Lower leg skin (tissue), 4 donors: Measurements from ENCODE around the gene SPEG. TPM values are rescaled to one million over a fixed set of nuclear protein-coding genes. Genes with fewer than 3 reads are reported as not detected.

Experiments used
- DNase-seq, 2 donors: peaks; one replicate each; pipeline ENCODE4 v3.0.0-alpha.2; 2019; ENCODE audit warnings: low spot score in 2 of 2
- H3K4me3 ChIP-seq: fragments of 200-600 bp; sonication (generic); 2 replicates; pipeline ENCODE4 v1.5.1; 2017; ENCODE audit warnings: mild to moderate bottlenecking, low read depth; ENCODE audit not compliant: poor library complexity, severe bottlenecking
- POLR2A ChIP-seq, 2 donors: fragments of 450-650 bp; IDR thresholded peaks; one replicate each; pipeline ENCODE4 v1.6.1; 2016 to 2017; ENCODE audit warnings: antibody characterized with exemption in 2 of 2, mild to moderate bottlenecking in 1 of 2, moderate library complexity in 1 of 2
- WGBS, 2 donors: methylation state at CpG; one replicate each; pipeline ENCODE4 v1.1.5; 2018; 5-methylcytosine and 5-hydroxymethylcytosine counted together
- intact Hi-C: fragments of 100-400 bp; cut with DNase I; formaldehyde crosslinking; loops from one replicate; pipeline ENCODE4 v1.15.0; 2023; ENCODE audit warnings: low total_unique reads
- total RNA-seq, 4 donors: library from RNA; depleted of rRNA; stranded (reverse); fragments of >200 nt; gene quantifications; one replicate each; pipeline ENCODE4 v1.1.0, GENCODE V29; 2016
- TF ChIP-seq, protein P1 (sequence below), 3 donors: fragments of 450-650 bp; IDR thresholded peaks; one replicate each; pipeline ENCODE4 v1.5.1; 2016; ENCODE audit warnings: antibody characterized with exemption in 3 of 3, mild to moderate bottlenecking in 3 of 3, moderate library complexity in 2 of 3

The SPEG gene
- total RNA-seq, 4 donors from 2014 or later: 3.3 to 11.4 (median 5.3) TPM

- DNase-seq: no peak
- TF ChIP-seq POLR2A (IDR thresholded peaks at IDR 0.05): no peak
- TF ChIP-seq, protein P1, sequence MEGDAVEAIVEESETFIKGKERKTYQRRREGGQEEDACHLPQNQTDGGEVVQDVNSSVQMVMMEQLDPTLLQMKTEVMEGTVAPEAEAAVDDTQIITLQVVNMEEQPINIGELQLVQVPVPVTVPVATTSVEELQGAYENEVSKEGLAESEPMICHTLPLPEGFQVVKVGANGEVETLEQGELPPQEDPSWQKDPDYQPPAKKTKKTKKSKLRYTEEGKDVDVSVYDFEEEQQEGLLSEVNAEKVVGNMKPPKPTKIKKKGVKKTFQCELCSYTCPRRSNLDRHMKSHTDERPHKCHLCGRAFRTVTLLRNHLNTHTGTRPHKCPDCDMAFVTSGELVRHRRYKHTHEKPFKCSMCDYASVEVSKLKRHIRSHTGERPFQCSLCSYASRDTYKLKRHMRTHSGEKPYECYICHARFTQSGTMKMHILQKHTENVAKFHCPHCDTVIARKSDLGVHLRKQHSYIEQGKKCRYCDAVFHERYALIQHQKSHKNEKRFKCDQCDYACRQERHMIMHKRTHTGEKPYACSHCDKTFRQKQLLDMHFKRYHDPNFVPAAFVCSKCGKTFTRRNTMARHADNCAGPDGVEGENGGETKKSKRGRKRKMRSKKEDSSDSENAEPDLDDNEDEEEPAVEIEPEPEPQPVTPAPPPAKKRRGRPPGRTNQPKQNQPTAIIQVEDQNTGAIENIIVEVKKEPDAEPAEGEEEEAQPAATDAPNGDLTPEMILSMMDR (IDR thresholded peaks at IDR 0.05): no peak
- H3K4me3 ChIP-seq: no peak overlapping the region
- WGBS, 2 donors: 83 to 90% methylated on average over 8 of the region's 8 CpGs
- intact Hi-C loops: no loop called here
Observed at GRCh38 chr2:219425238-219426067, 9.2 kb upstream of the SPEG start.

DNA sequence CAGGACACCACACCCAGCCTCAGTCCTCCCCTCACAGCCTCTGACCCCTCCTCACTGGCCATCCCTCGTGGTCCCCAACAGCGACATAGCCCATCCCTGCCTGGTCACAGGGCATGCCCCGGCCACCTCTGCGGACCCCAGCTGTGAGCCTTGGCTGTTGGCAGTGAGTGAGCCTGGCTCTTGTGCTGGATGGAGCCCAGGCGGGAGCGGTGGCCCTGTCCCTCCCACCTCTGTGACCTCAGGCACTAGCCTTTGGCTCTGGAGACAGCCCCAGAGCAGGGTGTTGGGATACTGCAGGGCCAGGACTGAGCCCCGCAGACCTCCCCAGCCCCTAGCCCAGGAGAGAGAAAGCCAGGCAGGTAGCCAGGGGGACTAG is 8.6 kb upstream of the SPEG start:
- WGBS, 2 donors: 71 to 72% methylated on average over 7 of the region's 7 CpGs
- H3K4me3 ChIP-seq: no peak overlapping the region
- TF ChIP-seq POLR2A (IDR thresholded peaks at IDR 0.05): no peak
- TF ChIP-seq, protein P1 (IDR thresholded peaks at IDR 0.05): no peak
- intact Hi-C loops: no loop called here
- no peak for DNase-seq

DNA sequence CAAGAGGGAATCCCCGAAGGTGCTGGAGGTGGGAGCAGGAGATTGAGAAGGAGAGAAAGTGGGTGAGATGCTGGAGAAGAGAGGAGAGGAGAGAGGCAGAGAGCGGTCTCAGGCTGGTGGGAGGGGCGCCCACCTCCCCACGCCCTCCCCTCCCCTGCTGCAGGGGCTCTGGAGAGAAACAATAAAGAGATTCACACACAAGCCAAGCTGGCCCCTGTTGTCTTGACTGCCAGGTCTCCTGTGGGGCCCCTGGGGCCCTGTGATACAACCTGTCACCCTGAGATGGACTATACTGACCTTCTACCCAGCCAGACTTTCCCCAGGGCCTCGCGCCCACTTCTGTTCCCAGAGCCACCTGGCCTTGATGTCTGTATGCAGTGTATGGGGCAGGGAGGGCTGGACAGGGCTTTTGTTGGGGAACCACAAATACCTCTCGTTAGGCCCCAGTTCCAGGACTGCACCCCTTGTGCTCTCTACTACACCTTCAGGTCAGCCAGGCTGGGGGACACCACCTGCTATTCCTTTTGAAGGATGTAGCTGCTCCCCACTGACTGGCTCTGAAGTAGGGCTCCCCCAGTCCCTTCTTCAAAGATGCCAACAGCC is 8.0 kb upstream of the SPEG start:
- 82 to 85% methylated on average over 7 of the region's 7 CpGs for WGBS, 2 donors
- intact Hi-C loops: no loop called here
- DNase-seq: no peak
- TF ChIP-seq, protein P1 (IDR thresholded peaks at IDR 0.05): no peak
- no peak for TF ChIP-seq POLR2A (IDR thresholded peaks at IDR 0.05)
- no peak overlapping the region for H3K4me3 ChIP-seq

GRCh38 chr2:219428469-219428868 is 6.2 kb upstream of the SPEG start:
- intact Hi-C loops: no loop called here
- no peak for DNase-seq
- H3K4me3 ChIP-seq: no peak overlapping the region
- no peak for TF ChIP-seq POLR2A (IDR thresholded peaks at IDR 0.05)
- TF ChIP-seq, protein P1 (IDR thresholded peaks at IDR 0.05): no peak

- H3K4me3 ChIP-seq: no peak overlapping the region
- TF ChIP-seq, protein P1 (IDR thresholded peaks at IDR 0.05): no peak
- TF ChIP-seq POLR2A (IDR thresholded peaks at IDR 0.05): no peak
- WGBS, 2 donors: 88 to 95% methylated on average over 7 of the region's 7 CpGs
- intact Hi-C loops: no loop called here
- no peak for DNase-seq
Observed at GRCh38 chr2:219429958-219430606, 4.6 kb upstream of the SPEG start.
